Uterus (tissue), 4 donors: Measurements from ENCODE around the gene ATF6. TPM values are rescaled to one million over a fixed set of nuclear protein-coding genes. Genes with fewer than 3 reads are reported as not detected.

Experiments
- DNase-seq, 2 donors: peaks; one replicate each; pipeline ENCODE4 v3.0.0-alpha.2; 2019 to 2020
- H3K27ac ChIP-seq, 2 donors: fragments of 200-600 bp; sonication (generic); 1 replicate in 1 of 2; 2 replicates in 1 of 2; pipeline ENCODE4 v1.5.1; 2016 to 2018
- H3K27me3 ChIP-seq, 2 donors: fragments of 200-600 bp; sonication (generic); one replicate each; pipeline ENCODE4 v1.5.1; 2018 to 2019; ENCODE audit warnings: control low read depth in 1 of 2
- H3K36me3 ChIP-seq, 2 donors: fragments of 200-600 bp; sonication (generic); one replicate each; pipeline ENCODE4 v1.5.1; 2019; ENCODE audit warnings: control low read depth in 1 of 2
- H3K4me1 ChIP-seq, 2 donors: fragments of 200-600 bp; sonication (generic); one replicate each; pipeline ENCODE4 v1.5.1; 2018 to 2019; ENCODE audit warnings: control low read depth in 1 of 2
- H3K4me3 ChIP-seq, 2 donors: fragments of 200-600 bp; sonication (generic); 1 replicate in 1 of 2; 2 replicates in 1 of 2; pipeline ENCODE4 v1.5.1; 2018 to 2019; ENCODE audit warnings: mild to moderate bottlenecking in 1 of 2
- H3K9me3 ChIP-seq, 2 donors: fragments of 200-600 bp; sonication (generic); one replicate each; pipeline ENCODE4 v1.5.1; 2019; ENCODE audit warnings: control low read depth in 1 of 2
- POLR2A ChIP-seq, 2 donors: fragments of 450-650 bp; IDR thresholded peaks; one replicate each; pipeline ENCODE4 v1.6.1; 2016; ENCODE audit warnings: antibody characterized with exemption in 2 of 2, mild to moderate bottlenecking in 1 of 2, moderate library complexity in 1 of 2
- intact Hi-C: fragments of 100-400 bp; cut with DNase I; formaldehyde crosslinking; loops from one replicate; pipeline ENCODE4 v1.15.1; 2023; ENCODE audit warnings: low total_unique reads
- total RNA-seq, 4 donors: library from RNA; depleted of rRNA in 3 of 4; stranded (reverse); fragments of >200 nt in 3 of 4; gene quantifications; one replicate each; pipeline versions ENCODE4 v1.1.0 to v1.2.4, GENCODE V29; 2014 to 2023
- TF ChIP-seq, protein P1 (sequence below), 4 experiments: fragments of 200-600 bp in 2 of 4; fragments of 450-650 bp in 2 of 4; sonication (generic) in 2 of 4; IDR thresholded peaks; one replicate each; pipeline ENCODE4 v1.5.1; 2016 to 2019; ENCODE audit warnings: antibody characterized with exemption in 4 of 4, mild to moderate bottlenecking in 2 of 4, moderate library complexity in 1 of 4
- donor health status: DM: yes; HTN: yes; CAD: no.

Gene ATF6
- total RNA-seq, 4 donors from 2014 or later = 16.2 to 37.7 (median 30.0) TPM

DNA sequence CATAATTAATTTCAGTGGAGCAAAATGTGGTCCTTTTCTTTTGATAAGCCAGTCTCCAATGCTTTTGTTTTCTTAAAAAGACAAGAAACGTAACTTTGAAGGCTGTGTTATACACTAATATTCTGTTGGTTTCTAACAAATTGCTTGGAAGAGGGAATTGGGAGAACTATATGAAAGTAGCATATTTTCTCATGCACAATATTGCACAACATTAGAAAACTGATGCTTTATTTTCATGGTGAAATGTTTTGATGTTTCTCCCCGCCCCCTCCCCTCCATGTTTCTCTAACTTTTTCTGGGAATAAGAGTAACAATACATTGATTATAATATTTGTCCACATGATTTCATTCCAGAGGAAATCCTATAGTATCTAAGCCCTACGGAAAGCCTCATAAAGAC, 142.1 kb downstream of the ATF6 start:
- Histone ChIP-seq H3K27me3 (no peaks in the 10 kb centered on the region), H3K9me3 (no peaks in the 10 kb centered on the region), H3K27ac (no peak overlapping the region), H3K36me3 (no peaks in the 10 kb centered on the region), H3K4me1 (peaks cover 0 to 3% of the 10 kb centered on the region in 2 donors), H3K4me3 (no peak overlapping the region)
- no peak for DNase-seq
- intact Hi-C loops = no loop called here
- no peak for TF ChIP-seq POLR2A (IDR thresholded peaks at IDR 0.05)
- TF ChIP-seq, protein P1, sequence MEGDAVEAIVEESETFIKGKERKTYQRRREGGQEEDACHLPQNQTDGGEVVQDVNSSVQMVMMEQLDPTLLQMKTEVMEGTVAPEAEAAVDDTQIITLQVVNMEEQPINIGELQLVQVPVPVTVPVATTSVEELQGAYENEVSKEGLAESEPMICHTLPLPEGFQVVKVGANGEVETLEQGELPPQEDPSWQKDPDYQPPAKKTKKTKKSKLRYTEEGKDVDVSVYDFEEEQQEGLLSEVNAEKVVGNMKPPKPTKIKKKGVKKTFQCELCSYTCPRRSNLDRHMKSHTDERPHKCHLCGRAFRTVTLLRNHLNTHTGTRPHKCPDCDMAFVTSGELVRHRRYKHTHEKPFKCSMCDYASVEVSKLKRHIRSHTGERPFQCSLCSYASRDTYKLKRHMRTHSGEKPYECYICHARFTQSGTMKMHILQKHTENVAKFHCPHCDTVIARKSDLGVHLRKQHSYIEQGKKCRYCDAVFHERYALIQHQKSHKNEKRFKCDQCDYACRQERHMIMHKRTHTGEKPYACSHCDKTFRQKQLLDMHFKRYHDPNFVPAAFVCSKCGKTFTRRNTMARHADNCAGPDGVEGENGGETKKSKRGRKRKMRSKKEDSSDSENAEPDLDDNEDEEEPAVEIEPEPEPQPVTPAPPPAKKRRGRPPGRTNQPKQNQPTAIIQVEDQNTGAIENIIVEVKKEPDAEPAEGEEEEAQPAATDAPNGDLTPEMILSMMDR (IDR thresholded peaks at IDR 0.05) = no peak

DNA sequence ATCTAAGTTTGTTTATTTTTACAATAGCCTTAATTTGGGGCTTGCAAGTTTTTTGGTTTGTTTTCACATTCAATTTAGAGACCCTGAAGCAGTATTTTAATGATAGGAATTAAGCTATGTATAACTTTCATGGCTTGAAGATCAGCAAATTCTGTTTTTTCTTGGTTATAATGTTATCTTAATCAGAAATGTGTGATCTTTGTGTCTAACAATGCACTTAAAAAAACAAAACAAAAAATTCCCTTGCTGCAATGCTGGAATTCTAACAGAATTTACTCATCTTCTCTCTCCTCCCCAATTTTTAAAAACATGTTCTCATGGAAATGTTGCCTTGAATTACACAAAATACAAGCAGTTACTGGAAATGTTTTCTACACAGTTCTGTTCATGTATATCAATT, 144.5 kb downstream of the ATF6 start:
- no peak for DNase-seq
- intact Hi-C loops = no loop called here
- Histone ChIP-seq H3K4me1 (peaks cover 0 to 3% of the 10 kb centered on the region in 2 donors), H3K27me3 (no peaks in the 10 kb centered on the region), H3K4me3 (no peak overlapping the region), H3K36me3 (no peaks in the 10 kb centered on the region), H3K27ac (peak overlapping the region in 1 of 2 donors; percentile 9), H3K9me3 (no peaks in the 10 kb centered on the region)
- no peak for TF ChIP-seq POLR2A (IDR thresholded peaks at IDR 0.05)
- TF ChIP-seq, protein P1 (IDR thresholded peaks at IDR 0.05) = no peak

DNA sequence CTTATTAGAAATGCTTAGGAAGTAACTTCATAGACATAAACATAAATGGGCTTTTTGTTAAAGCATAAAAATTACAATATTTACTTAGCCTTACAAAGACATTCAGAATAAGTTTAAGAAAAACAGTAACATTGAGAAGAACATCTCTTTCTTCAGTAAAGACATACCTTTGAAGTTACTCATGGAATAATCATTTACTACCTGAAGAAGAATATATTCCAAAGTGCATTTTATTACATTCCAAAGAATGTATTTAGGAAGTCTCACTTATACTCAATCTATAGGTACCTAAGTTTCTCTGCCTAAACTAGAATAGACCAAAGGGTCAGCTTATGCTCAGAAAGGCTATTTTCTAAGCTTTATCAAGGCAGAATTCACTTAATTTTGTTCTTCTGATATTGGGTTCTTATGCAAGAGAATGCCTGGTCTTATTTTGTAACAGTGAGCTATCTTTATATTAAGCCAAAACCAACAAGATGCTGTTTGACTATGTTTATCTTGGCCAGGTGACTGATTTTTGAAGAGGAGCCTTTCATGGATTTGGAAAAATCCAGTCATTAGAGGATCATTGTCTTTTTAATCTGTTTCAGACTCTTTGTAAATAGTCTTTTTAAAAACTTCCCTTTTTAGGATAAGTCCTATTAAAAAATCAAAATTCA, 147.5 kb downstream of the ATF6 start:
- Histone ChIP-seq H3K4me3 (no peak overlapping the region), H3K27ac (no peak overlapping the region), H3K9me3 (no peaks in the 10 kb centered on the region), H3K27me3 (no peaks in the 10 kb centered on the region), H3K4me1 (peaks cover 0 to 3% of the 10 kb centered on the region in 2 donors), H3K36me3 (no peaks in the 10 kb centered on the region)
- no peak for DNase-seq
- TF ChIP-seq, protein P1 (IDR thresholded peaks at IDR 0.05) = no peak
- no peak for TF ChIP-seq POLR2A (IDR thresholded peaks at IDR 0.05)
- intact Hi-C loops = no loop called here

DNA sequence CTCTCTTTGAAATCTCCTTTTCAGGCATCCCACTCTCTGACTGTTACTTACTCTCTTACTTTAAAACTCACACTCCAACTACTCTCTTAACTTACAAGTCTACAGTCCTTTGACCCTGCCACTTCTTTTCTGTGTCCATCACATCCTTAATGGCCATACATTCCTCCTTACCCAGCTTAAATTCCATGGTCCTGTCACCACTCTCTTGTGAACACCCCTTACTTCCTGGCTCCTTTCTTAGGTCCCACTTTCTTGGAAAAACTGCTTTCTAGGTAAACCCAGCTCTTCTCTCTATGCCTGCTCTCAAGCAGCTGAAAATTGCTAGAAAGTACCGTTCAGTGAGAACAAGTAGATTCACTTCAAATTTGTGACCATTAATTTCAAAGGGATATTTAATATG, 148.5 kb downstream of the ATF6 start:
- TF ChIP-seq, protein P1 (IDR thresholded peaks at IDR 0.05) = no peak
- no peak for TF ChIP-seq POLR2A (IDR thresholded peaks at IDR 0.05)
- DNase-seq = no peak
- H3K4me3 ChIP-seq = no peak overlapping the region
- no peaks in the 10 kb centered on the region for H3K36me3 ChIP-seq
- intact Hi-C loops = no loop called here
- H3K27ac ChIP-seq = no peak overlapping the region
- no peaks in the 10 kb centered on the region for H3K9me3 ChIP-seq
- H3K27me3 ChIP-seq = no peaks in the 10 kb centered on the region
- H3K4me1 ChIP-seq = peaks cover 0 to 3% of the 10 kb centered on the region in 2 donors

DNA sequence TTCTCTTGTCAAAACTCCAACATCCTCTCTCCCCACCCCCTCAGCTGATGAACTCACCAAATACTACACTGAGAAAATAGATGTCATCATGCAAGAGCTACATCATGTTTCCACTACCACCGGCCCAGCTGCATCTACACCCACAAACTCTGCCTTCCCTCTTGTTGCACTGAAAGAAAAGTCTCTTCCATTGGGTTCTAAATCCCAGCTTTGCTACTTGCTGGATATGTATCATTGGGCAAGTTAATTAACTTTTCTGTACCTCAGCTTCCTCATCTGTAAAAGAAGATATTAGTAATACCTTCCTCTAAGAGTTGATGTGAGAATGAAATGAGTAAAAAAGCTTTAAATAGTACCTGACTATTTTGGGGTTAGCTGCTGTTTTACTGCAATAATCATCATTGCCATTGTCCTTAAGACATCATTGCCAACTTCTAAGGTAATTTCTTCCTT, 149.0 kb downstream of the ATF6 start:
- no peak for DNase-seq
- Histone ChIP-seq H3K36me3 (no peaks in the 10 kb centered on the region), H3K4me3 (no peak overlapping the region), H3K27ac (no peak overlapping the region), H3K9me3 (no peaks in the 10 kb centered on the region), H3K27me3 (no peaks in the 10 kb centered on the region), H3K4me1 (peaks cover 0 to 3% of the 10 kb centered on the region in 2 donors)
- TF ChIP-seq POLR2A (IDR thresholded peaks at IDR 0.05) = no peak
- TF ChIP-seq, protein P1 (IDR thresholded peaks at IDR 0.05) = no peak
- intact Hi-C loops = no loop called here
